GM19193 (cell line): ENCODE results near the gene RFX4.

Experiments
- POLR2A ChIP-seq: IDR thresholded peaks from 4 replicates; pipeline ENCODE4 v1.6.1; 2011; ENCODE audit not compliant: insufficient read depth, insufficient read length; ENCODE audit errors: extremely low read depth

The RFX4 gene

GRCh38 chr12:106690569-106691305 lies 107.9 kb downstream of the RFX4 start:
- TF ChIP-seq POLR2A: no peak

DNA sequence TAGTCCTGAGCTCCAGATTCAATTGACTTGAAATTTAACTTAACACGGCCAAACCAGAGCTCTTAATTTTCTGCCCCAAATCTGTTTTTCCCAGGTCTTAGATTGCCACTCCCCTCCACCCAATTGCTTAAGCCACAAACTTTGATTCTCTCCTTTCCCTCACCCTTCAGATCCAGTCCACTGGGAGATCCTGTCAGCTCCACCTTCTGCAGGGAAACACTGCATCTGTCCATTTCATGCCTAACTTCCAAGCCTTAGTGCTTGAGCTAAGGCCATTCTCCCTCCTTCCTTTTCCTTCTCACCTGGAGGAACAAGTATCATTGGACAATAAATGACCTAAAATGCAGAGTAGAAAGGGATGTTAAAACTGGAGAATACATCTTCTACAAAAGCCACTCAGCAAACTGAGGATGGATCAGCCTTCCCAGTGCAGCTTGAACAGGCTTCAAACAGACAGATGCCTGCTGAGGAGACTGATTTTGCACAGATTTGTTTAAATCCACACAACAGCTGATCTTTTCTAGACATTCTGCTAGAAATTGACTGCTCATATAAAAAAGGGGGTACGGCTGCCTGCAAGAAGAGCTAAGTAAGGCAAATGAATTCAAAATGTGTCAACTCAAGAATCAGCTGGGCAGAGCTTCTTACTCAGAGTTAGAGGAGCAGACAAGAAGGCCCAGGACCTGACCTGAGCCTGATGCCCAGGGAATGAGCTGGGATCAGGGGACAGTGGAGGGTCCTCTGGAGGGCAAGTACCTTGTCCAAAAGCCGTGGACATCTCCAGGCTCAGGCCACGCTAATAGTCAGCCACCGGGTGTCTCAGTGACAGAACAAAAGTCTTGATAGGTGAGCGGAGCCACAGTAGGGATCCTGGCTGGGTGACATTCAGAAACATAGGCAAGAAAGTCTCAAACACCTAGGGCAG lies 110.4 kb downstream of the RFX4 start:
- TF ChIP-seq POLR2A: no peak

DNA sequence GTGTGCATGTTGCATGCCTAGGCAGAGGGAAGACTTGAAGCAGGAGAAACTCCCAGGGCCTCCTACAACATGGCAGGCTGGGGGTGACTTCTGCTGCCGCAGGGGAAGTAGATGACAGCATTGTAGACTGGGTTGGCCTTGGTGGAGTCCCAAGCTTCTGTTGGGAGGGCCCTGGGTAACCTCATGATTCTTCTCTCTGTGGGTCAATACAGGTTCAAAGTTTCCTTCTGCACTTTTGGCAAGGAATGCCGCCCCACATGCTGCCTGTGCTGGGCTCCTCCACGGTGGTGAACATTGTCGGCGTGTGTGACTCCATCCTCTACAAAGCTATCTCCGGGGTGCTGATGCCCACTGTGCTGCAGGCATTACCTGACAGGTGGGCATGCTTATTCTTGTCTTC lies 113.3 kb downstream of the RFX4 start:
- no peak for TF ChIP-seq POLR2A

DNA sequence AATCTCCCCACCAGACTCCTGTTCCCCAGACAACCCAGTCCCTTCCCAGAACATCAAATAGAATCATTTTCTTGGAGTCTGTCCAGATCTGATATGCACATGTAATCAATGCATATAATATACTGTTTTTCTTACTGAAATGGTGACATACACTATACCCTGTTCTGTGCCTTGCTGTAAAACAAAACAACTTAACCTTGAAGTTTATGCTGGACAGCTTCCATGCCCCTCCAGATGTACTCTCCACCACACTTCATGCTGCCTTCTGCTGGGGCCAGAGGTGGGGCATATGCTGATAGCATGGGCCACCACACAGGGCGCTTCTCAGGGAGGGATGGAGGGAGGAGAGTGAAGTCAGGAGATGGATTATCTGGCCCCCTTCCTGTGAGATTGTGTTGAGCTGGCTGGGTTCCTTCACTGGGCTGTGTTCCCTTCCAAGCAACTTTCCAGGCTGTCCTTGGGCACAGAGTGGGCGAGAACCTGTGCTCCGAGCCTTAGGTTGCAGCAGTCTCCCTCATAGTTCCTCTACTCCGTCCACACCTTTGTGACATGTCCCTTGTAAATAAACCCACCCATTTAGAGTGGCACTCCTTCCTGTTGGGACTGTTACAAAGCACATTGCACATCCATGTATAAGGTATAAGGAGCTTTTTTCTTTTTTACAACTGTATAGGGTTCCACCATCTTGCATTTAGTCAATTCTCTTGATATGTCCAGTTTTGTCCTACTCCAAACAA lies 114.0 kb downstream of the RFX4 start:
- TF ChIP-seq POLR2A: no peak

DNA sequence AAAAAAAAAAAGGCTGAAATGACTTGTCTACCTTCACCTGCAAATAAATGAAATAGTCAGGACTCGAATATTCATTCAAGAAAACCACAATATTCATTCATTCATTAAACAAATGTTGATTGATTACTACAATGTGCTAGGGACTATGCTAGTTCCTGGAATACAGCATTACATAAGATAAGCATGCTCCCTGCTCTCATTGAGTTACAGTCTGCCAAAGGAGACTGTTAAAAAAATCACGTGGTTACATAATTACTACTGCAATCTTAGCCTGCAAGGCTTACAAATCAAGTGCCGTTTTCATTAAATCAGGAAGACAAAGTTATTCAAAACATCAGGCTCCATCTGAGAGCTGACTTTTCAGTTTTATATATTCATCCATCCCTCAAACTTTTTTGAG lies 121.3 kb downstream of the RFX4 start:
- no peak for TF ChIP-seq POLR2A

GRCh38 chr12:106705971-106706370 lies 123.2 kb downstream of the RFX4 start:
- no peak for TF ChIP-seq POLR2A

DNA sequence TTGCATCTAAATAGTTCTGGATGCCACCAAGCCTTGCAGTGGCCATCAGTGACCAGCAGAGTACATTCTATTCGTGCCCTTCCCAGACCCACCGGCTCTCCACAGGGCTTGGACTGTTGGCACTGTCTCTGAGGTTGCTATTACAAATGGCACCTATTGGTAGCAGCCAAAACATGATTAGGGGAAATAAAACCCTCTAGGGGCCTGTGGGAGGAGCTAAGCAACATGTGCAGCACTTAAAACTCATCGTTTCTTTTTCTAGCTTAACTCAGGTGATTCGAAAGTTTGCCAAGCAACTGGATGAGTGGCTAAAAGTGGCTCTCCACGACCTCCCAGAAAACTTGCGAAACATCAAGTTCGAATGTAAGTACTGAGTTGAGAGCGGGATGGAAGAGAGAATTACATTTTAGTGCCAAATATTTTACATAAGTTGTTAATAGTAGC lies 126.3 kb downstream of the RFX4 start:
- TF ChIP-seq POLR2A: no peak

DNA sequence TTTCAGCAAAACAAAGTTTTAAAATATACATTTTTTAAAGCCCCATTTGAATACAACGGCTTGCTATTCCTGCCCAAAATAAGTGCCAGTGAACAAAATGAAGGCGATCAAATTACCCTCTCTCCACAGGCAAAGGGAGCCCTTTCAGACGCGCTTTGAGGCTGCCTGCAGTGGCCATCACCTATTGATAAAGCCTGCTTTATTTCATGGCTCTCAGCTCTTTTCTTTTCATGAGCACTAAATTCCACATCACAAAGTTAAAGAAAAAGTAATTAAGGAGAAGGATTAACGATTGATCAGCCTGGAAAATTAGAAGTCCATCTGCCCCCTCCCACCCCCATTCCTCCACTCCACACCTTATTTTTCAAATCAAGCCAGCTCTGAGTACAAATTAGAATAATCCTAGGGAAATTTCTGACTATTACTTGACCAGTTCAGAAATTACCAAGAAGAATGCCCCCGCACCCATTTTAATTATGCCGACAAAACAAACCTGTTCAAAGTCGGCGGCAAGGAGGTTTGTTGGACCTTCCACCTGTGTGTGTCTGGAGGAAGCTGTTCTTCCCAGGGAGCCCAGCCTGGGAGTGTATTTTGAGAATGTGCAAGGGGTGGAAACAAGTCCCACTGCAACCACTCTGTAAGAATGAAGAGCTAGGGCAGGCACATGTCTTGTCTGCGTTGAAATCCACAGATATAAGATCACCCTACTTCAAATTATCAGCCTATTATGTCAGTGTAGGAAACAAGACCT lies 127.5 kb downstream of the RFX4 start:
- TF ChIP-seq POLR2A: no peak

GRCh38 chr12:106711316-106711715 lies 128.5 kb downstream of the RFX4 start:
- no peak for TF ChIP-seq POLR2A

GRCh38 chr12:106712768-106713167 lies 130.0 kb downstream of the RFX4 start:
- no peak for TF ChIP-seq POLR2A

GRCh38 chr12:106714926-106715325 lies 132.1 kb downstream of the RFX4 start:
- TF ChIP-seq POLR2A: no peak

DNA sequence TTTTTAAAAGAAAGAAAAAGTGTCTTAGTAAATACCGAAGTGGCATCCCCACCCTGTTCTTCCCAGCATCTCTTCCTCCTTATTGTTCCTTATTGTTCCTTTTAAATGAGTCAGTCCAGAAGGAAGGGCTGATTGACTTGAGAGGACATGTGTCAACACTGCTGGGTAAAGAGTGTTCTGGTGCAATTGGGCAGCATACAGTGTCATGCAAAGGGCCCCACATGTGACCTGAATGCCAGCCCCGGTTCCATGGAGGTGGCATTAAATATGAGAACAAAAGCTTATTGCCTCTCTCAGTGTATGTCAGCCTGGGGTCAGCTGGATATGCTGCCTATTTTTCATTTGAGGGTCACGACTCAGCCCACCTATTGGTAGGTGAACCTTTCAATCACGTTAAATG lies 132.8 kb downstream of the RFX4 start:
- no peak for TF ChIP-seq POLR2A

DNA sequence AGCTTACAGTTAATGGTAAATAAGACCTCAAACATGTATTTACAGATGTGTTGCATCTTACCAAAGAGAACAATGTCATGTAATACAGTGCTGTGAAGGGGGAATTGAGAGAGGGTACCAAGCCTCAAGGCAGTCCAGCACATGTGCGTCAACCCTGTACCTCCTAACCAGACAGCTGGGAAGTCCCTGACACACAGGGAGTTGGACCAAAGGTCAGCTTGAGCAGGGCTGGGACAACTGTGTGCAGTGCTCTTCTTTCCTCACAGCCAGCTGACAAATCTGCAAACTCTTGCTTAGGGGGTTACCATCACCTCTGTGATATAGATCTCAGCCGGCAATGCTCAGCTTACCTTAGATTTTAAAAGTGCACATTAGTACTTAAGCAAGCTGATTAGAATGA lies 134.9 kb downstream of the RFX4 start:
- no peak for TF ChIP-seq POLR2A

GRCh38 chr12:106719879-106720278 lies 137.1 kb downstream of the RFX4 start:
- no peak for TF ChIP-seq POLR2A

- TF ChIP-seq POLR2A: no peak
Measured at GRCh38 chr12:106720696-106721095, 137.9 kb downstream of the RFX4 start.

GRCh38 chr12:106721915-106722314 lies 139.1 kb downstream of the RFX4 start:
- no peak for TF ChIP-seq POLR2A
